HPDE6-E6E7 (cell line): ENCODE results near the gene MRPL23.

Experiments
- DNase-seq: peaks from one replicate; pipeline ENCODE4 v3.0.0; 2011; ENCODE audit warnings: missing footprints; ENCODE audit errors: extremely low spot score

The MRPL23 gene

DNA sequence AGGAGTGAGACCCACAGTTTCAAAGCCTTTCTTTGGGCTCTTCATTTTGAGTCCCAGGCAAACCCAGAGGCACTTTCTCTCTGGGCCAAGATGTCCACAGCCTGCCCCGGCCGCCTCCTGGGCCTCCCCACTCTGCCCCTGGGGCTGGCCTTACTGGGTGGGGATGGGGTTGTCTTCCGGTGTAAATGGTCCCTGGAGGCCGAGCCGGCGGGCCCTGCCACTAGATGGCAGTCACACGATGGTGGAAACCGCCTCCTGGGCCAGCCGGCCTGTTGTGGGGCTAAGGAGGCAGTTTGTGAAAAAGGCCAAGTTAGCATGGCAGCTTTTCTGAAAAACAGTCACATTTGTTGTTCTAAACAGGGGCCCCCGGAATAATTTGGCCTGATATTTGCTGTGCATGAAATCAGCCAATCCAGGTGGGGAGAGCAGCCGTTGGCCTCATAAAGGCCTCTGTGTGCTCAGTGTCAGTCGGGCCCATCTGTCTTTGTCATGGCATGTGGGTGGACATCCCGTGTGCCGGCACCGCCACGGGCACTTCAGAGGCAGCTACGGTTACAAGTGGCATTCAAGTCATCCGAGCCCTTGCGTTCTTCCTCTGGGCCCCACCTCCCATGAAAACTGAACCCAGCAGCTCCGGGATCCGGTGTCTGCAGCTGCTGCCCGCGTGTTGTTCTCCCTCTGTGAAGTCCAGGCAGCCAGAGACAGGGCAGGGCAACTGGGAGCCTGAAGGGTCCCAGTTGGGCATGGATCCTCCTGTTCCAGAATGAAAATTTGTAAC is 6.5 kb downstream of the MRPL23 start:
- no peak for DNase-seq

DNA sequence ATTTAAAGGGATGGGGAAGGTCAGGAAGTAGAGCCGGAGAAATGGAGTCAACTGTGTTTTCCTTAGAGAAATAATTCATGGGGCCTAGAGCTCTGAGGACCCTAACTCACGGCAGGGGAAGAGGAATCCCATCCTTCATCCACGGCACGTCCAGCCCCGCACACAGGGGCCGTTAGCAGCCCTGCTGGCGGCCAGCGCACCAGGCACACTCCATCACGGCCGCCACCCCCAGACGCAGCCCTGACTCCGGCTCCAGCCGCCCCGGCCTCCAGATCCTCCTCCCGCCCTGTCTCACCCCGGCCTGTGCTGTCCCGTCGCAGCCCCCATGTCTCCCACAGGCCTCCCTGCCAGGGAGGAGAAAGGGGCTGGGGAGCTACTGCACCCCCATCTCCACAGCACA is 11.2 kb downstream of the MRPL23 start:
- DNase-seq, result no peak

DNA sequence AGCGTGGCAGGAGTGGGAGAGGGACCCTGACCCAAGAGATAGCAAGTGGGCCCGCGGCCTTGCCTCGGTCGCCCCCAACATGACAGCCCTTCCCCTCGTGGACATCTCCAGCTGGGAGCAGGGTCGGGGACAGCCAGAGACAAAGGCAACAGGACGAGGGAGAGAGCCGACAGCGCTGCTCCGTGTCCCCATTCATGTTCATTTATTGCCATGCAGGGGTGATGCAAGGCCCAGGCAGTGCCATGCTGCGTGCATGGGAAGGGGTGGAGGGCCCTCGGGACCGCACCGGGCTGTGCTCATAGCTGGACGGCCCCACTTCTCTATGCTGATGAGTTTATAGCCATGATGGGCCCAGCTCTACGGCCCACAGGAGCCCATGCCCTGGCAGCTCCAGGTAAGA is 12.7 kb downstream of the MRPL23 start:
- DNase-seq, result no peak

DNA sequence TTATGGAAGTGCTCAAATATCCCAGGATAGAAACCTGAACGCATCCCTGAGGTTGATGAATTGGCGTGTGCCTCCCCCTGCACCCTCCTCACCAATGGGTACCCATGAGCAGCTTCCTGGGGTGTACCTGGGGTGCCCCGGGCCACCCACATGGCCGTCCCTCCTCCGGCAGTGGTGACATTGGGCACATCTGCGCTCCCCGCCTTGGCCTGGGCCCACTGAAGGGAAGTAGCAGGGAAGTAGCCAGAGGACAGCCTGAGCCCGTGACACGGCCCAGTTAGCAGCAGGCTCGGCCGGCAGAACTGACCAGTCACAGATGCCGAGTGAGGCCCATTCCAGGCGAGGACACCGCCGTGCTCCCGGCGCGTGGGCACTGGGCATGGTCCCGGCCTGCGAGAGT is 16.7 kb downstream of the MRPL23 start:
- no peak for DNase-seq

DNA sequence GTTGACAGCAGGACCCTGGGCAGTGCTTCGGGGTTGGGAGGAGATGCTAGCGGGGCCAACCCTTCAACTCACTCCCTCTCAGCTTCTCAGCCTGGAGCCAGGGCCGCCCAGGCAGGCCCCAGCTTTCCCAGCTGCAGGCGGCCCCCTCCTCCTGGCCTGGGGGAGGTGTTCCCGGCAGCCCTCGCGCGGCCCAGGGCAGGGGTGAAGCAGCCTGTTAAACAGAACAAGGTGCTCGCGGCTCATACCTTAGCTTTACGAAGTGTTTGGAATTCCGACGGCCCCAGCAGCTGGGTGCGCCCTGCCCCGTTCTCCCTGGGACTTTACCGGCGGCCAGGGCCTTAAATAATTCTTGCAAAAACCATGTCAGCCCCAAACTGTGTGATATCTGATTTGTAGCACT is 17.2 kb downstream of the MRPL23 start:
- no peak for DNase-seq

DNA sequence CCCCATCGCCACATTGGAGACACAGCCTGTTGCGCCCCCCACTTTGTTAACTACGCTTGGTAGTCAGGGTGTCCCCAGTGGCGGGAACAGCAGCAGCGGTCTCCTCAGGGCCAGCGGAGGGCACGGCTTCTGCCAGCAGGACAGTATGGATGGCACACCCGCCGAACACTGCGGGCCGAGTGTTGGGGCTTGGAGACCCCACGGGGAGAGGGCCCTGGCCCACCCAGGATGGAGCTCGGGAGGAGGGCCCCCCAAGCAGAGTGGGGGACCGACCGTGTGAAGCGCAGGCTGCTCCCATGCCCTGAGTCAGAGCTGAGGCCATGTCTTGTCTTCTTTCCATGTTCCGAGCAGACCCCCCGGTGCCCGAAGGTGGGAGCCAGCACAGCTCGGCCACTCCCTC is 17.8 kb downstream of the MRPL23 start:
- no peak for DNase-seq

DNA sequence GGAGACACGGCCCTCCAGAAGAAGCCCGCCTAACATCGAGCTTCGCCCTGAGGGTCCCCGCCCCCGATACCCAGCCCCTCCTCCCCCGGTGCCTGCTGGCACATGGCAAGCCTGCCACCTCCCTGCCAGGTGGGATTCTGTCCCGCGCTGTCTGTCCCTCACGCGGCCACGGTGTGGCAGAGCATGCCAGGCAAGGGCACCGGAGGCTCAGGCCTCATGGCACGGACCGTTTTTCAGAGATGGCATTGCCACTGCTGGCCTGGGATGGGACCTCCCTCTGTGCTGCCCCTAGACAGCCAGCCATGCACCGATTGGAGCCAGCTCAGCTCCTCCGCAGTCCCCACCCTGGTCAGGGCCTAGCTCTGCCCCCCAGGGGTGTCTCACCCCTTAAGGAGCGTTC is 19.4 kb downstream of the MRPL23 start:
- no peak for DNase-seq

DNA sequence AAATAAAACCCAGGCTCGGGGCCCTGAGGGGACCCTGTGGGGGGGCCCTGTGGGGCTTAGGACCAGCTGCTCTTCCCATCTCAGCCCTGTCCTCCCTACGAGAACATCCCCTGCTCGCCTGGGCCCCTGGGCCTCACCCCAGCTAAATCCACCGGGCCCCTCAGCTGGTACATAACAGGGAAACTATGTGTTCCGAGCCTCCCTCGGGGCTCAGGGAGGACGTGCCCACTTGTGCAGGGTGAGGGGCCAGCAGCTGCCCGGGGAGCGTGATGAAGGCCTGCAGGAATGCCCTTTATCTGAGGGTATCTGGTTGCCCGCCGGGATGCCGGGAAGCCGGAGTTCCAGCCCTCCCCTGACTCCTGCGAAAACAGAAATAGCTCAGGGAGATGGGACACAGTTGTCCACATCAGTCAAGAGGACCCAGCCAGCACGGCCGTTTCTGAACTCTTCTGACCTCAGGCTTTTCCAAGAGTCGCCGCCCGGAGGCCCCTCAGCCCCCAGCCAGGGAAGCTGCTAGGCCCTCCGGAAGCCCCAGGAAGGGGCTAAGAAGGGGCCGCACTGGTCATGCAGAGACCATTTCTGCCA is 20.6 kb downstream of the MRPL23 start:
- DNase-seq, result no peak

DNA sequence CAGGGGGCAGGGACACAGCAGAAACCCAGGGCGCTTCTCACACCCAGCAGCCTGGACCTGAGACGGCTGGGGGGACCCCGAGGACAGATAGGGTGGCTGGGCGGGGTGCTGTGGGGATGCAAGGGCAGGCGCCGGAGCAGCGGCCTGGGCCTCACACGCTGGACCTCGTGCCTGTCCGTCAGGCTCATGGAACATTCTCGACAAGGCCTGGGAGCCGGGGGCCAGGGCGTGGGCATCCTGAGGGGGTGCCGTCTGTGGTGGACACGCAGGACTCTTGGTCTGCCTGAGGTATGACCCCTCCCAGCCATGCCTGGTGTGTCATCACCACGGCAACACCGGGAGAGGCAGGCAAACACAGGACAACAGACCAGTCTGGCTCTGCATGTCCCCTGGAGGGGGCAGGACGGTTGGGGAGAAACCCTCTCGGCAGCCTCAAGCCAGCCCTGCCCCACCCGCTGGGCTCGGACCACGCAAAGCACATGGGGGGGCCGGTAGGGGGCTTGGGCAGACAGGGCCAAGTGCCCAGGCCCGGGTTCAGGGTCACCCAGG is 21.4 kb downstream of the MRPL23 start:
- no peak for DNase-seq

DNA sequence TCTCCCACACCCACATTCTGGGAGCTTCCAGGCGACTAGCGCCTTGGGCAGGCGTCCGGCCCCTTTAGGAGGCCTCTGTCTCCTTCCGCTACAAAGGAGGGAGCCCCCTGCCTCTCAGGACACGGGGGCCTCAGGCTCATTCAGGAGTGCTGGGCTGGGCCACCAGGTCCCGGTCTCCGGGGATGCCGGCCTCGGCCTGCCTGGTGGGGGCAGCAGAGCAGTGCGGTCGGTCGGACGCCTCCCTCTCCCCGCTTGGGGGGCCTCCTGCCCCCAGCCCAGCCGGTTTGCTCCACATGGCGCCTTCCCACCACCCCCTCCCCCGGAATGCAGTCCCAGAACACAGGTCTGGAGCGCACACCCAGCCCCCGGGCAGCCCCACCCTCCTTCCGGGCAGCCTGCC is 21.9 kb downstream of the MRPL23 start:
- no peak for DNase-seq

DNA sequence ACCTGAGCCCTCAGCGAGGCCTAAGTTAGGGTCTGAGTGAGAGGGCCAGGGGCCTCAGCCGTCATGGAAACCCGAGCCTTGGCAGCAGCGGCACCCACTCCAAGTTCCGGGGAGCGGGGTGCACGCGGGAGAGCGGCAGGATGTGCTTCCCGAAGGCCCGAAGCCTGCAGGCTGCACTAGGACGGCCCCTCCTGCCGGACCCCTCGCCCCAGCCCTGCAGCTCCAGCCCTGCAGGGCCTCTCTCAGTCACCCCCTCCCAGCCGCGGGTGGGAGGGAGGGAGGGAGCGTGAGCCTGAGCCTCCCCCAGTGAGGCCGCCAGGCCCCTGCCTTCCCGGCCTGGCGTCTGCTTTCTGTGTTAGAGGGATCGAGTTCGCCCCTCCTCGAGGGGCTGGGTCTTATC is 22.6 kb downstream of the MRPL23 start:
- no peak for DNase-seq

DNA sequence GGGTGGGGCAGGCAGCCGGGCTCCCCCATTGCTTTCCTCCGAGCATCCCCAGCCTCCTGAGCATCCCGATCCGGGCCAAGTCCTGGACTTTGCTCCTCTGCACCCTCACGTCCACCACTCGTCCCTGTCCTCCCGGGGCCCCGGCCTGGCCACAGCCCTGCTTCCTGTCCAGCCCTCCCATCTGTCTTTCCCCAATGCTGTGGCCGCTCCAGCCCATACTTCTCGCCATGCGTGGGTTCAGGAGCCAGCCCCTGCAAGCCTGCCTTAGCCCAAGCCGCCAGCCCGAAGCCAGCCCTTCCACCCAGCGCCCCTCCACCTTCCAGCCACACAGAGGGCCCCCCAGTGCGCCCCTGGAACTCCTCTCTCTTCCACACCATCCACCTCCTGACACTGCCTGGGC is 23.8 kb downstream of the MRPL23 start:
- no peak for DNase-seq

DNA sequence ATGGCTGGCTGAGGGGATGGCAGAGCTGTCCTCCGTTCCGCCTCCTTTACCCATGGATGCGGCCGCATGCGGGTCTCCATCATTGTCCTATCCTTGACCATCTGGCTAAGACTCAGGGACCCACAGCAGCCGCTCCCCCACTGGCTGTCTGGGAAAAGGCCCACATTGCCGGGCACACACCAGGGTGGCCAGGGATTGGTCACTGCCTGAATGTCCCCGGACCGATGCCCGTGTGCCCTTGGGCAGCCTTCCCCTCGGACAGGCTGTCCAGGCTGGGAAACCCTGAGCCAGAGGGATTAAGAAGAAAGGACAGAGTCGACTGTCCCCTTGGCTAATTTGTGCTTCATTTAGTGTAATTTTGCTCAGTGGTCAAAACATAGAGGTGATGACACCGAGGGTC is 28.1 kb downstream of the MRPL23 start:
- no peak for DNase-seq

DNA sequence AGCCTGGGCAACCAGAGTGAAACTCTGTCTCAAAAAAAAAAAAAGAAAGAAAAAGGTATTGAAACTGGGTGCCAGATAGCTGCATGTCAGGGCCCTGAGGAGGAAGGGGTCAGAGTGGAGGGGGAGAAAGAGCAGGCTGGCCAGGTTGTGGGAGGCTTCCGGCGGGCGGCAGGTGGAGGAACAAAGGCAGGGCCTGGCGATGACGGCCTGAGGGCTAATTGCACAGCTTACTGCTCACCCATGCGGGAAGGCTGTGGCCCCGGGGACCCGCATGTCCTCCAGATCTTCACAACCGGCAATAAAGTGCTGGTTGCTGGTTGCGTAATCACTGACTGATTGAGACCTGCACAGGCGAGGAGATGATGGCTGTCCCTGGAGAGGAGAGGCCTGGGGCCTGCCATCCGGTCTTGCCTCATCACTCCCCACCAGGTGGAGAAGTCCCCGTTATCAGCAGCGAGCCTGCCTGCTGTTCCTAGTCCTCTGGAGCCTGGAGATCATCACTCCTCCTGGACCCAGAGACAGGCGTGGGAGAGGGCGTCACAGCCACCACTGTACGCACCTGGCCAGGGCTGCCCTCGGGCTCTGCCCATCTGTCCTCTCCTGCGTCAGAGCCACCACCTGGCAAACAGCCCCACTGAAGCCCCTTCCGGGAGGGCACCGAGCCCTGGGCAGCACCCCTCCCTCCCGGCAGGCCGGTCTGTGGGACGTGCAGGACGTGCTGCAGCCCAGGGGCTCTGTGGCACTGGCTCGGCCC is 31.8 kb downstream of the MRPL23 start:
- DNase-seq, result no peak

DNA sequence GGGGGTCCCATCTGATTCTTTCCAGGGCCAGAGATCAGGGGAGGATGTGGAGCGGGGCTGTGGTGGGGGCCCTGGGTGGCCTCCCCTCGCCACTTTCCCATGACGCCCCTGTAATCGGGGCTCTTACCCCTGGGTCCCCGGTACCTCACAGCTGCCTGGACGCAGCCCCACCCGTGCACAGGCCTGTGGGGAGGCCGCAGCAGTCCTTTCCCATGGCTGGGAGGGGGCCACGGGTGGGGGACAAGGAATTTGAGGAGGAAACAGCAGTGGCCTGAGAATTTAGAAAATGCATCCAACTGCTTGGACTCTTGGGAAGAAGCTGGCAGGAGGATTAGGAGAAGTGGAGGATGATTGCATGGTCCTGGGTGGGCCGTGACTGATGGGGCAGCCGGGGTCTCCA is 32.5 kb downstream of the MRPL23 start:
- no peak for DNase-seq

DNA sequence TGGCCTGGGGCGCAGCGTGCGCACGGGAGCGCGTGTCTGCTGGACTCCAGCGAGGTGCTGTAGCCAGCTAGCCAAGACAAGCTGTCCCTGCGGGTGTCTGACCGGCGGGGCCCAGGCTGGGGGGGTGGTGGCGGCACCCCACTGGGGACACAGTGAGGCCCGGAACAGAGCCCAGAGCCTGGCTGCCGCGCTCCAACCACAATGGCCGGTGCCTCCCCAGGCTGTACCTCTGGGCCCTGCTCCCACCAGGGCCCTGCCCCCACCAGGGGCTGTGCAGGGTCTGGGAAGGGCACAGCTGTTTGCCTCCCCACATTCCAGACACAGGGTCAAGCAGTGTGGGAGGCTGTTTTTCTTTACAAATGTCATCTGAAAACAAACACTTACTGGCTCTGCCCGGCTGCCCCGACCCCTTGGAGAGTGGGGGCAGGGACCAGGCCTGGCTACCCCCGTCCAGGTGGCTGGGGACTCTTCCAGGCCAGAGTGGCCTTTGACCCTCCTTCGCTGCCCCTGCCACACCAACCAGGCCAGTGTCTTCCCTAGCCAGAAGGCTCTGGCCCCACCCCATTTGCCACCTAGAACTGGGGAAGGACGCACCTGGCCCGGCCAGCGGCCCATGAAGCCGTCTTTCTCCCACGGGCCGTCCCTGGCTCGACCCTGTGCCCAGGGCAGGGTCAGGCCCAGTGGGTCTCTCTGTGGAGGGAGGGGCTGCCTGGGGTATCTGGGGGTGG is 35.9 kb downstream of the MRPL23 start:
- no peak for DNase-seq

DNA sequence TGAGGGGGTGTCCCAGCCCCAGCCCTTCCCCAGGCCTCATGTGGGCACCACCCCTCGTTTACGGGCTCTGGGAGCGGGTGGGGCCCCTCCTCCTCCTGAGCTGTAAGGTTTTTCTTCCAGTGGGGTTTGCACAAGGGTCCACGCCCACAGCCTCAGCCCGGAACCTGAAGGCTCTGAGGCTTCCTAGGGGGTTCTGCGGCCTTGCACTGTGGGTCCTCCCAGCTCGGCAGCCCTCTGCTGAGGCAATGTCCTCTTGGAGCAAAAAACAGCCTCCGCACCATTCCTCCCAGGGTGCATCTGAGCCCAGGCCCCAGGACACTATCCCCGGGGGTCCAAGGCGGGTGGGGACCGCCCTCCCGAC is 36.4 kb downstream of the MRPL23 start:
- DNase-seq, result no peak

DNA sequence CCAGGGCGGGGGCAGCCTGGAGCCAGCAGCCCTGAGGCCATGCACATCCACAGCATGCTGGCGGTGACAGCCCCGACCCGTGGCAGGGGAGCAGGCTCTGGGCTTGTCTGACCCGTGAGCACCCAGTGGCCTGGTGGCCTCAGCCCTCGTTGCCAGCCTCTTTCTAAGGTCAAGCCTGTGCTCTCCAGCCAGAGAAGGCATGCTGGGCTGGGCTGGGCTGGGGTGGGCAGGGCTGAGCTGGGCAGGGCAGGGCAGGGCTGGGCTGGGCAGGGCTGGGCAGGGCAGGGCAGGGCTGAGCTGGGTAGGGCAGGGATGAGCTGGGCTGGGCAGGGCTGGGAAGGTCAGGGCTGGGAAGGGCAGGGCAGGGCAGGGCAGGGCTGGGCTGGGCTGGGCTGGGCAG is 39.9 kb downstream of the MRPL23 start:
- DNase-seq, result no peak

DNA sequence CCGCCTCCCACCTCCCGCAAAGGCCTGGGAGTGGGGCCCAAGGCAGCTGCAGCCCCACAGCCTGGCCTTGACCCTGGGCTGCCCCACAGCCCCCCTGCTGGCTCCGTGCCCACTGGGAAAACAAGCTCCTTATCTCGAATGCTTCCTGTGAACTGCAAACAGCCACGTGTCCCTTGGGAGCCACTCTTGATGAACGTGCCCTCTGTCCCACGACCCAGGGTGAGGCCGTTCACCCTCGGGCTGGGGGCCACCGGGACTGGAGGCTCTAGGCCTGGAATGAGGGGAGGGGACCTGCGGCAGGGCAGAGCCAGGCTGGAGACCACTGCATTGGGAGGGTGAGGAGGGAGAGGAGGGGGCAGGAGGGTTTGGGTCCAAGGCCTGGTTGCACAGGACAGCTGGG is 41.0 kb downstream of the MRPL23 start:
- no peak for DNase-seq

DNA sequence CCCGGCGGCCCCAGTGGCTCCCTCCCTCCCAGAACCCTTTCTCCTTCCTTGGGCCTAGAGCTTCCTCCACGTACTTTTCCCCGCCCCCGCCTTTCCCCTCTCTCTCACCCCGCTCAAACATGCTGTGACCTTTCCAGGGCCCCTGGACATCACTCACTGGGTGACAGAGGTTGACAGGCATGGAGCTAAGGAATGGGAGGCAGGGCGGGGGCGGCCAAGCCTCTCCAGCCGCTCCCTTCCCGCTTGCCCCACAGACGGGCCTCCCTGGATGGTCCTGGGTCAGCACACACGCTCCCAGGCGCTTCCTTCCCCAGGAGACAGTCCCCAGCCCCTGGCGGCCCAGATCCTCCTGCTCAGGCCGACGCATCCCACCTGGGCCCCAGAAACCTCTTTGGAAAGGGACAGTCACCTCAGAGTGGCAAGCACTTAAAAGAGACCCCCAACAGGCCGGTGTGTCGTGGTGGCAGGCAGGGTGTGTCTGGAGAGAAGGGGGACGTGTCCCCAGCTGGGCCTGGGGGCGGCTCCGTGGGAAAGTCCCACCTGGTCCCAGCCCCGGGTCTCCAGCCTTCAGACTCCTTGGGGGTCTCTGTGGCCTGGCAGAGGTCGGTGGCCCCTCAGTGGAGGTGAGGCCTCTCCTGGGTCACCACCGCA is 41.7 kb downstream of the MRPL23 start:
- no peak for DNase-seq

DNA sequence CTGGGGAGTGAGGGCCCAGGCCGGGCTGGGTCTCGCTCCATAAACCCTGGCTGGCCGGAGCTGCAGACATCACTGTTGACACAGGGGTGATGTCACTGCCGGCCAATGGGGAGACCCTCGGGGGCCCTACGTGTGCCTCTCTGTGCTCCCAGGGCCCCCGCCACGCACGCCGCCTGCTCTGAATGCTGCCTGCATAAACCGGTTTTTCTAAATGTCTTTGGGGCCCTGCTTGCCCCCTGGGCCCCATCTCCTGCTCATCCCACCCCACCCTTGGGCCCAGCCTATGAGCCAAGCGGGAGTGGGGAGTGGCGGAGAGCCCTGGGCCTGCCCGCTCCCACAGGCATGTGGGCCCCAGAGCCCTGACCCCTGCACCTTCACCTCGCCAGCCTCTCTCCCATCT is 42.8 kb downstream of the MRPL23 start:
- DNase-seq, result no peak
